ENCODE measurements around the gene DYNLL2.
"Not testable (repeated sequence)": the region's sequence is repeated elsewhere in the genome, so short reads cannot be mapped to it uniquely, and the experiment has no call there.

DYNLL2 gene

DNA sequence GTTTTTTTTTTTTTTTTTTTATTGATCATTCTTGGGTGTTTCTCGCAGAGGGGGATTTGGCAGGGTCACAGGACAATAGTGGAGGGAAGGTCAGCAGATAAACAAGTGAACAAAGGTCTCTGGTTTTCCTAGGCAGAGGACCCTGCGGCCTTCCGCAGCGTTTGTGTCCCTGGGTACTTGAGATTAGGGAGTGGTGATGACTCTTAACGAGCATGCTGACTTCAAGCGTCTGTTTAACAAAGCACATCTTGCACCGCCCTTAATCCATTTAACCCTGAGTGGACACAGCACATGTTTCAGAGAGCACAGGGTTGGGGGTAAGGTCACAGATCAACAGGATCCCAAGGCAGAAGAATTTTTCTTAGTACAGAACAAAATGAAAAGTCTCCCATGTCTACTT lies 10.0 kb upstream of the DYNLL2 start:
- not testable (repeated sequence) for DNase-seq (ENCODE audit: low read depth)

DNA sequence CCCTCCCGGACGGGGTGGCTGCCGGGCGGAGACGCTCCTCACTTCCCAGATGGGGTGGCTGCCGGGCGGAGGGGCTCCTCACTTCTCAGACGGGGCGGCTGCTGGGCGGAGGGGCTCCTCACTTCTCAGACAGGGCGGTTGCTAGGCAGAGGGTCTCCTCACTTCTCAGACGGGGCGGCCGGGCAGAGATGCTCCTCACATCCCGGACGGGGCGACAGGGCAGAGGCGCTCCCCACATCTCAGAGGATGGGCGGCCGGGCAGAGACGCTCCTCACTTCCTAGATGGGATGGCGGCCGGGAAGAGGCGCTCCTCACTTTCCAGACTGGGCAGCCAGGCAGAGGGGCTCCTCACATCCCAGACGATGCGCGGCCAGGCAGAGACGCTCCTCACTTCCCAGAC lies 8.8 kb upstream of the DYNLL2 start:
- not testable (repeated sequence) for DNase-seq (ENCODE audit: low read depth)

DNA sequence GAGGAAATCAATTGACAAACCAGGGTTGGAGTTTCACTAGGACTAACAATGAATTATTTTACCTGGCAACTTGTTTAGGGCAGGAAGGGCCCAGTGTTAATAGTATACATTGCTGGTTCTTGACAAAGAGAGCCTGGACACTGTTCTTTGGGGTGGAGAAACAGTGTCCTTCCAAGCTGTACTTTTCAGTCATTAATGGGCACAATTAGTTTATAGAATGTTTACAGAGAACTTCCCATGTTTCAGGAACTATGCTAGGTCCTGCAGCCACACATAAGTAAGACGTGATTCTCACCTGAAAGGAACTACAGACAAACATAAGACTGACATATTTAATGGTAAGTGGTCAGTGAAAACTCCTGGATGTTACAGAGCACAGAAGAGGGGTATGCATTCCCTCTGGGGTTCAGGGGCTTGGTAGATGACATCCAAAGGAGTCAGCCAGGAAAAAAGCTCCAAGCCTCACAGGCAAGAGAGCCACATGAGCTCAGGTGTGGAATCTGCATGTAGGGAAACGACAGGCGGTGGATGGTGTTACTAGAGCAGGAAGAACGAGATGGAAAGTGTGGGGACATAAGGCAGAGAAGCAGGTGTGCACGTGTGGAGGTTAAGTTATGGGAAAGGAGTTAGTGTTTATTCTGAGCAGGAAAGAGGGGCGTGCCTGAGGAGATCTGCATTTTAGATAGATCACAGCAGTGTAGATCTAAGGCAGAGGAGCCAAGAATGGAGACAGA lies 3.8 kb upstream of the DYNLL2 start:
- no peak for DNase-seq (ENCODE audit: low read depth)

GRCh38 chr17:58081646-58082340 lies 1.4 kb upstream of the DYNLL2 start:
- DNase-seq (ENCODE audit: low read depth): no peak

DNA sequence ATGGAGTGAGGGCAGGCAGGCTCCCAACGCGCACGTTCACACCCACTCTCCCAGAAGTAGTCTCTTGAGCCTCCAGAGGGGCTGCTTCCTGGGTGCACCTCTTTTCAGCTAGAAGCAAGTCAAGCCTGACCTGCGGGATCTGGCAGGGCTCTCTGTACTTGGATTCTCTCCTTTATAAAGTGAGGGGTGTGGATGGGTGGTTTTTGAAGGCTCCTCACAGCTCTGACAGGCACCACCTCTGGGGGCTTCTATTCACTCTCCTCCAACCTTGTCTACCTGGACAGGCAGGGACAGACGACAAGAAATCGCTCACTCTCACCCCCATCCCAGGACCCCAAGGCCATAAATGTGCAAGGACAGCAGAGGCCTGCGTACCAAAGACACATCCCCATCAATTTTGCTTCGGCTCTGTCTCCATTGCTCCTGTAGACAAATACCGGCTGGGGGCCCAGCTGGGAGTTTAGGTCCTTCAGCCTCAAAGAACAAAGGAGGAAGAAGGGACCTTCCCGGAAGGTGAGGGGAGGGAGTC lies 814 bp upstream of the DYNLL2 start:
- no peak for DNase-seq (ENCODE audit: low read depth)

GRCh38 chr17:58083491-58084316 lies 485 bp downstream of the DYNLL2 start:
- DNase-seq (ENCODE audit: low read depth): no peak

DNA sequence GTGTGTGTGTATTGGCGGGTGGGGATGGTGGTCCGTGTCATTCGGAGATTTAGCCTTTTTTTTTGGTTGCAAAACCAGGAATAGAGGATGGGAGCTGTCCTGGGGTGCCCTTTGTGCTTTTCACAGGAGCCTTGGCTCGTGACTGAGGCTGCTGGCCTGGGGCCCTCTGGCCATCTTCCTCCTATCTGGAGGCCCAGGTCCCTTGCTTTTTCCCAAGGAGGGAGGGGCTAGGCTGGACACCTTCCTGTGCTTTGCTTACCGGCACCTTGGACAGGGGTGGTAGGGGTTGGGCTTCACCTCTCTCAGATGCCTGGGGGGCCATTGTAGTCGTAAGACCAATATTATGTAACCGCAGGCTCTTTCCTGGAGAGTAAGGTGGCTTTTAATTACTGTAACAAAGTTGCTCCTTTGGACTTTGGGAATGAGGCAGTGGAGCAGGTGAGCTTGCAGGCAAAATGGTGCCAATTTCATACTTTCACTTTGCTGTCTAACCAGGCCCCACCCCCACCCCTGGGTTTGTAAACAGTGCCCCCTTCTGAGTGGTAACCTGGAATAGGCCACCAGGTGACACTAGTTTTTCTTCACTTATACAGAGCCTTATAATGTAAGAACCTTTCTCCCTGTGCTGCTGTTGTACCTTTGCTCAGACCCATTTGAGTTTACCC lies 1.2 kb downstream of the DYNLL2 start:
- DNase-seq (ENCODE audit: low read depth): no peak

GRCh38 chr17:58085039-58085715 lies 2.0 kb downstream of the DYNLL2 start:
- no peak for DNase-seq (ENCODE audit: low read depth)

- DNase-seq (ENCODE audit: low read depth): no peak
Observed at GRCh38 chr17:58086953-58087352, 3.7 kb downstream of the DYNLL2 start.

DNA sequence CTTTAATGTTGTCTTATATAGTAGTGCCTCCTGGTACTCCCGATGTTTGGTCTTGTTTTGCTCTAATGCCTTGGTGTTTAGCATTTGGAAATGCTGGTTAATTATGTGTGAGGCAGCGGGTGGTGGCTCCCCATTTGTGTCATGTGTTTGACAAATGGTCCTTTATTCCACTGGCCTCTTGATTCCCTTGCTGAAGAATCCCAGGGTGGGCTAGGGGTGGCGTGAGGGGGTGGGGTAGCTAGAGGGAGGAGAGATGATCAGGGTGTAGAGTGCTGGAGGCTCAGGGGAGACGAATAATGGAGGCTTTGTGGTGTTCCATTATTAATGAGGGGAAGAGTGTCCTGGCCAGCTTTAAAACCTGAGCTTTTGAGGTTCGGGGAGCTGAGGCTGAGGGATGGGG lies 5.4 kb downstream of the DYNLL2 start:
- no peak for DNase-seq (ENCODE audit: low read depth)

DNA sequence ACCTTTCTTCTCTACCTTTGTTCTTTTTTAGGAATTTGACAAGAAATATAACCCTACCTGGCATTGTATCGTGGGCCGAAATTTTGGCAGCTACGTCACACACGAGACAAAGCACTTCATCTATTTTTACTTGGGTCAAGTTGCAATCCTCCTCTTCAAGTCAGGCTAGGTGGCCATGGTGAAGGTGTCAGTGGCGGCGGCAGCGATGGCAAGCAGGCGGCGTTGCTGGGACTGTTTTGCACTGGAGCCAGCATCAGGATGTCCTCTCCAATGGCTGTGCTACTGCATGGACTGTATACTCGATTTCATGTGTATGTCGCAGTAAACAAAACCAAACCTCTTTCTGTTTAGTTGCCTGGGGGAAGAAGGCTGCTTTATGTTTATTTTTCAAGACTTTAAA lies 5.9 kb downstream of the DYNLL2 start:
- no peak for DNase-seq (ENCODE audit: low read depth)

DNA sequence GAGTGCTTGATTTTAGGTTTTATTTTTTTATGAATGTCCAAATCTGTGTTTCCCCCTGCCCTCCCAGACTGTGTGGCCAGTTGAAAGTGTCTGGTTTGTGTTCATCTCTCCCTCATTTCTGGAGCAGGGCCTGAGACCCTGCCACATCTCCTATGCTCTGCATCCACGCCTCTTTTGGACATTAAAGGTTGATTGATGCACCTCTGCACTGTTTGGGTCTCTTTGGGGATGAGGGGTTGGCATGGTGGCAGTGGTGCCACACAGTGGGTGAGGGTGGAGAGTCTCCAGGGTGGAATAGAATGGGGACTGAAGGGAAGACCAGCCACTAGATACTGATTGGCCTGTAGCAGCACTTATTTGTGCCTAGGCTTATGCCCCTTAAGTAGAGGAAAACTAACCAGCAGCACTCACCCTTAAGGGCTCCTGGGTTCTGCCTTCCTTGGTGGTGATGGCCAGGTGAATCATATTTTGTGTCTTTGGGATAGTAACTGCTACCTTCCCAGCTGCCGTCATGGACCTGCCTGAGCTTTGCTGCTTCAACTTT lies 7.9 kb downstream of the DYNLL2 start:
- DNase-seq (ENCODE audit: low read depth): no peak

- no peak for DNase-seq (ENCODE audit: low read depth)
Observed at GRCh38 chr17:58092101-58092796, 9.0 kb downstream of the DYNLL2 start.

GRCh38 chr17:58092797-58093385 lies 9.7 kb downstream of the DYNLL2 start:
- no peak for DNase-seq (ENCODE audit: low read depth)

DNA sequence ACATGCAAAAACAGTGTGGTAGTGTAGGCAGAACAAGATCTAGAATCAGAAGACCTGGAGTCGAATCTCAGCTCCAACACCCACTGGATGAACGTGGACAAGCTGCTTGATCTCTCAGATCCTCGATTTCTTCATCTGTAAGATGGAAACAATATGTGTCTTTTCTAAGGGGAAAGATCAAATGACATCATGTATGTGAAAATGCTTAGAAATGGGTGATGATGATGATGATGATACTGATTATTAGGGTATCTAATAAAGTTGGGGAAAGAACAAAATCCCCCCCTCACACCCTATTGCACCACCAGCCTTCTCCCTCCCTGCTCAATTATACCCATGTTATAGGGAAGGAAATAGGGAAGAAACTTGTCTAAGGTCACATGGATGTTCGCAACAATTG lies 10.9 kb downstream of the DYNLL2 start:
- no peak for DNase-seq (ENCODE audit: low read depth)

GRCh38 chr17:58096892-58097291 lies 13.7 kb downstream of the DYNLL2 start:
- no peak for DNase-seq (ENCODE audit: low read depth)

- no peak for DNase-seq (ENCODE audit: low read depth)
Observed at GRCh38 chr17:58097384-58098088, 14.3 kb downstream of the DYNLL2 start.

DNA sequence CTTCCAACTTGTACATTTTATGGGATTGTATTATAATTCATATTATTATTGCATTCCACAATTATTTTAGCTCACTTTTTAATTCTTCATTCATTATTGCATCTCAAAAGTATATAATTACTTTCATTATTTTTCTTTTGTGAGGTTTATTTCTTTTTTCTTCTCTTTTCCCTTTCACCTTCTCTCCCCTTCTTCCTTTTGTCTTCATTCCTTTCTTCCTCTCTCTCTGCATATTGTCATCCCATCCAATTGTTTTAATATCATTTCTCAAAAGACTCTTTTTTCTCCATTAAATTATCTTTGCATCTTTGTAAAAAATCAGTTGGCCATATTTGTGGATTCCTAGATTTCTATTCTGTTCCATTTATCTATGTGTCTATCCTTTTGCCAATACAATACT lies 17.3 kb downstream of the DYNLL2 start:
- no peak for DNase-seq (ENCODE audit: low read depth)

- DNase-seq (ENCODE audit: low read depth): not testable (repeated sequence)
Observed at GRCh38 chr17:58101898-58102297, 18.7 kb downstream of the DYNLL2 start.

DNA sequence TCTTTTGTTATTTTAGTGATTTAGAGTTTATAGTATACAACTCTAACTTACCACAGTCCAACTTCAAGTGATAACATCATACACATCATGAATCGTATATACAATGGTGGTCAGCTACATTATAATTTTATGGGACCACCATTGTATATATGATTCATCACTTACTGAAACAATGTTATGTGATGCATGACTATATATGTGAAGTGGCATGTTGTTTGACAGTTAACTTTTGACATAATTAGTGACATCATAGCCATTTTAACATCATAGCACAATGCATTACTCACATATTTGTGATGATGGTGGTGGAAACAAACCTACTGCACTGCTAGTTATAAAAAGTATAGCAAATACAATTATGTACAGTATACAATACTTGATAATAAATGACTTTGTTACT lies 21.9 kb downstream of the DYNLL2 start:
- no peak for DNase-seq (ENCODE audit: low read depth)
